Fibroblast of villous mesenchyme (primary cell): Measurements from ENCODE around the gene LRSAM1. TPM values are rescaled to one million over a fixed set of nuclear protein-coding genes. Genes with fewer than 3 reads are reported as not detected.
A peak's percentile ranks its signal among the peaks of the same experiment; 100 is the strongest.

Experiments used
- DNase-seq: peaks from one replicate; pipeline ENCODE4 v3.0.0-alpha.2; 2010; ENCODE audit warnings: low read depth
- H3K4me3 ChIP-seq: 2 replicates; pipeline ENCODE4 v1.5.1; 2011; ENCODE audit warnings: low read depth, mild to moderate bottlenecking, low read length
- CTCF ChIP-seq: IDR thresholded peaks from 2 replicates; pipeline ENCODE4 v1.5.1; 2012; ENCODE audit warnings: low read depth, mild to moderate bottlenecking, low read length; ENCODE audit not compliant: insufficient read depth
- total RNA-seq: library from RNA; depleted of rRNA; stranded (reverse); fragments of >200 nt; gene quantifications from 2 replicates; pipeline ENCODE4 v1.2.3, GENCODE V29; 2012

Gene LRSAM1
- total RNA-seq, 1 donor, result 12.5 TPM

GRCh38 chr9:127520941-127521918, 69.9 kb downstream of the LRSAM1 start:
- TF ChIP-seq CTCF, result no peak
- H3K4me3 ChIP-seq, result no peak overlapping the region
- peak; percentile 90 for DNase-seq

DNA sequence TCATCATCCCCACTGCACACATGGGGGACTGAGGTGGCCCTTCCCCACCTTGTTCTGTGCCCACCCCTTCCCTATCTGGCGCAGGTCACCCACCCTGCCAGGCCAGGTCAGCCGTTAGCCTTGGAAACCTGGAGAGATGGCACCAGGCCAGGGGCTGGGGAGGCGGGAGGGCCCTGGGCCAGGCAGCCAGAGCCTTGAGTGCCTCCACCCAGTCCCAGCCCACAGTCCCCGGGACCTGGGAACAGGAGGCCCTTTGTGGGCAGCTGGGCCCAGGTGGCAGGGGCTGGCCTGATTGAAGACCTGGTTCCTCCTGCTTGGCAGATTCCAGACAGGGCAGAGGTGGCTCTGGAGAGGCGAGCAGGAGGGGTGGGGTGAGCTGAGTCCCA, 70.6 kb downstream of the LRSAM1 start:
- TF ChIP-seq CTCF, result no peak
- no peak overlapping the region for H3K4me3 ChIP-seq
- no peak for DNase-seq

GRCh38 chr9:127522727-127523126, 71.4 kb downstream of the LRSAM1 start:
- no peak for DNase-seq
- no peak for TF ChIP-seq CTCF
- no peak overlapping the region for H3K4me3 ChIP-seq

- peak; percentile 62 for TF ChIP-seq CTCF
- no peak for DNase-seq
- H3K4me3 ChIP-seq, result no peak overlapping the region
Observed at GRCh38 chr9:127523312-127523851, 72.1 kb downstream of the LRSAM1 start.

GRCh38 chr9:127524373-127524772, 73.1 kb downstream of the LRSAM1 start:
- no peak for TF ChIP-seq CTCF
- H3K4me3 ChIP-seq, result no peak overlapping the region
- no peak for DNase-seq

DNA sequence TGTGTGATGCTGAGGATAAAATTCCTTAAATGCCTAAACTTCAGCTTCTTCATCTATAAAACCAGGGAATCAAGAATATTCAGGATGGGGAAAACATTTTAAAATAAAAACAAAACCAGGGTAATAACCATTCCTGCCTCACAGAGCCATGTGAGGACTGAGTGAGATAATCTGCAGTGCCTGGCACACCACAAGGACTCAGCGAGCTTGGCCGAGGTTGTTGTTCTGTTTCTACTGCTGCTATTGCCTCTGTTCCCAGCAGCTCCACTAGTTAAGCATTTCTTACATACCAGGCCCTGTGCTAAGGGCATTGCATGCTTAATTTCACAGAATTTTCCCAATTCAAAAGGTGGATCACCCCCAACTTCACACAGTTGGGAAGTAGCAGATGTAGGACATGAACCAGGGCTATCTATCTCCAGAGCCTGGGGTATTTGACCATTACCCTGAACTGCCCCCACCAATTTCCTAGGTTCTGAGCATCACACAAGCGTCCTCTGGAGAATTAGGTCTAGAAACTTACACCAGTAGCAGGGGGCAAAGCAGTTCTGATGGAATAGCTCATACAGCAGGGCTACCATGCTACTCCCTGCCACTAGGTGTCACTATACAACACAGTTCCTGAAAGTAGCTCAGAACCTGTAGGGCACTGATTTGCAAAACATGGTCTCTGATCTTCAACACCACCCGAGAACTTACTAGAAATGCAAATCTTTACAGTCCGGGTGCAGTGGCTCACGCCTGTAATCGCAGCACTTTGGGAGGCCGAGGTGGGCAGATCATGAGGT, 74.3 kb downstream of the LRSAM1 start:
- peak; percentile 67 for TF ChIP-seq CTCF
- DNase-seq, result peak; percentile 55
- H3K4me3 ChIP-seq, result no peak overlapping the region
